MM.1S (cell line): ENCODE measurements around the gene CSRNP3.

Experiments
- DNase-seq: peaks from one replicate; pipeline ENCODE4 v3.0.0-alpha.2; 2015
- H2AFZ ChIP-seq: fragments of 300-600 bp; sonication (generic); 2 replicates; pipeline ENCODE4 v1.6.0; 2016; ENCODE audit warnings: antibody characterized with exemption, low read length
- H3F3A ChIP-seq: fragments of 300-600 bp; sonication (generic); 2 replicates; pipeline ENCODE4 v1.6.1; 2016; ENCODE audit warnings: mild to moderate bottlenecking, antibody characterized with exemption, low read length, moderate library complexity, mixed read lengths; ENCODE audit not compliant: insufficient read depth
- H3K27ac ChIP-seq: fragments of 300-600 bp; sonication (generic); 2 replicates; pipeline ENCODE4 v1.5.1; 2016; ENCODE audit warnings: mild to moderate bottlenecking, low read length
- H3K27me3 ChIP-seq: fragments of 300-600 bp; sonication (generic); replicated peaks from 2 replicates; pipeline ENCODE4 v1.6.0; 2016; ENCODE audit warnings: low read length; ENCODE audit not compliant: insufficient read depth
- H3K36me3 ChIP-seq: fragments of 300-600 bp; sonication (generic); replicated peaks from 2 replicates; pipeline ENCODE4 v1.6.1; 2016; ENCODE audit warnings: mild to moderate bottlenecking, low read length, mixed read lengths; ENCODE audit not compliant: insufficient read depth
- H3K4me1 ChIP-seq: fragments of 300-600 bp; sonication (generic); 2 replicates; pipeline ENCODE4 v1.6.1; 2016; ENCODE audit warnings: low read length, mixed read lengths
- H3K4me2 ChIP-seq: fragments of 300-600 bp; sonication (generic); 2 replicates; pipeline ENCODE4 v1.6.0; 2016; ENCODE audit warnings: low read depth, low read length
- H3K4me3 ChIP-seq: fragments of 300-600 bp; sonication (generic); 2 replicates; pipeline ENCODE4 v1.5.1; 2016; ENCODE audit warnings: low read length, mixed read lengths
- H3K79me2 ChIP-seq: fragments of 300-600 bp; sonication (generic); 2 replicates; pipeline ENCODE4 v1.6.1; 2016; ENCODE audit warnings: mixed run types, low read length, mixed read lengths
- H3K9ac ChIP-seq: fragments of 300-600 bp; sonication (generic); 2 replicates; pipeline ENCODE4 v1.6.1; 2016; ENCODE audit warnings: low read length, mixed read lengths
- H3K9me2 ChIP-seq: fragments of 300-600 bp; sonication (generic); replicated peaks from 2 replicates; pipeline ENCODE4 v1.6.1; 2016; ENCODE audit warnings: mild to moderate bottlenecking, low read length, mixed read lengths; ENCODE audit not compliant: insufficient read depth
- H3K9me3 ChIP-seq: fragments of 300-600 bp; sonication (generic); replicated peaks from 2 replicates; pipeline ENCODE4 v1.6.1; 2016; ENCODE audit warnings: mild to moderate bottlenecking, low read length, mixed read lengths; ENCODE audit not compliant: insufficient read depth
- H4K20me1 ChIP-seq: fragments of 300-600 bp; sonication (generic); 2 replicates; pipeline ENCODE4 v1.6.1; 2016; ENCODE audit warnings: mild to moderate bottlenecking, low read length, moderate library complexity, mixed read lengths; ENCODE audit not compliant: insufficient read depth
- EZH2 ChIP-seq: fragments of 300-600 bp; sonication (generic); optimal IDR thresholded peaks from 2 replicates; pipeline ENCODE3; 2017; ENCODE audit warnings: low read depth, mild to moderate bottlenecking, antibody characterized with exemption, low read length, mixed read lengths
- EZH2phosphoT487 ChIP-seq: fragments of 300-600 bp; sonication (generic); IDR thresholded peaks from 2 replicates; pipeline ENCODE4 v1.6.1; 2018; ENCODE audit warnings: antibody characterized with exemption, low read length
- TF ChIP-seq, protein P1 (sequence below): fragments of 300-600 bp; sonication (generic); IDR thresholded peaks from 2 replicates; pipeline ENCODE4 v1.5.1; 2016; ENCODE audit warnings: antibody characterized with exemption, low read length, mixed read lengths

CSRNP3 gene

DNA sequence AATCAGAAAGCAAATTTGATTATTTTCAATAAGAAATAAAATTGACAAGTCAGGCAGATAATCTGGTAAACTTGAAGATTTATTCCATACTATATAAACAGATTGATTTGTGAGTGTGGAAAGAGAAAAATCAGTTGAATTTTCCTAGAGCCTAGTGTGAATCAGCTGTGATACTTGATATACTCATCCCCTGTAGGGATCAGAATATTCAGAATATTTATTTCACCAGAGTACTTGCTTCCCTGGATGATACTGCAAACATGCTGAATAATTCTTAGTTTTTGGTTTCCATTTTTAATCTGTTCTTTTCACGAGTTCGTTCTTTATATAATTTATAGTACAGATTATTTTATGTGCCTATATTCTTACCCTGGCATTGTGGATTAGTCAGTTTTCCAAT is 181.7 kb downstream of the CSRNP3 start:
- Histone ChIP-seq H3K36me3 (no peaks in the 10 kb centered on the region), H3K9me3 (no peaks in the 10 kb centered on the region), H3K4me2 (no peak overlapping the region), H3K27me3 (no peaks in the 10 kb centered on the region), H4K20me1 (no peaks in the 10 kb centered on the region), H3K4me3 (no peak overlapping the region), H3K4me1 (no peaks in the 10 kb centered on the region), H3F3A (no peaks in the 10 kb centered on the region), H3K79me2 (no peaks in the 10 kb centered on the region), H3K27ac (no peak overlapping the region), H2AFZ (no peak overlapping the region), H3K9ac (no peak overlapping the region), H3K9me2 (no peaks in the 10 kb centered on the region)
- TF ChIP-seq EZH2 (no peak), EZH2phosphoT487 (no peak)
- TF ChIP-seq, protein P1, sequence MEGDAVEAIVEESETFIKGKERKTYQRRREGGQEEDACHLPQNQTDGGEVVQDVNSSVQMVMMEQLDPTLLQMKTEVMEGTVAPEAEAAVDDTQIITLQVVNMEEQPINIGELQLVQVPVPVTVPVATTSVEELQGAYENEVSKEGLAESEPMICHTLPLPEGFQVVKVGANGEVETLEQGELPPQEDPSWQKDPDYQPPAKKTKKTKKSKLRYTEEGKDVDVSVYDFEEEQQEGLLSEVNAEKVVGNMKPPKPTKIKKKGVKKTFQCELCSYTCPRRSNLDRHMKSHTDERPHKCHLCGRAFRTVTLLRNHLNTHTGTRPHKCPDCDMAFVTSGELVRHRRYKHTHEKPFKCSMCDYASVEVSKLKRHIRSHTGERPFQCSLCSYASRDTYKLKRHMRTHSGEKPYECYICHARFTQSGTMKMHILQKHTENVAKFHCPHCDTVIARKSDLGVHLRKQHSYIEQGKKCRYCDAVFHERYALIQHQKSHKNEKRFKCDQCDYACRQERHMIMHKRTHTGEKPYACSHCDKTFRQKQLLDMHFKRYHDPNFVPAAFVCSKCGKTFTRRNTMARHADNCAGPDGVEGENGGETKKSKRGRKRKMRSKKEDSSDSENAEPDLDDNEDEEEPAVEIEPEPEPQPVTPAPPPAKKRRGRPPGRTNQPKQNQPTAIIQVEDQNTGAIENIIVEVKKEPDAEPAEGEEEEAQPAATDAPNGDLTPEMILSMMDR = no peak
- no peak for DNase-seq

DNA sequence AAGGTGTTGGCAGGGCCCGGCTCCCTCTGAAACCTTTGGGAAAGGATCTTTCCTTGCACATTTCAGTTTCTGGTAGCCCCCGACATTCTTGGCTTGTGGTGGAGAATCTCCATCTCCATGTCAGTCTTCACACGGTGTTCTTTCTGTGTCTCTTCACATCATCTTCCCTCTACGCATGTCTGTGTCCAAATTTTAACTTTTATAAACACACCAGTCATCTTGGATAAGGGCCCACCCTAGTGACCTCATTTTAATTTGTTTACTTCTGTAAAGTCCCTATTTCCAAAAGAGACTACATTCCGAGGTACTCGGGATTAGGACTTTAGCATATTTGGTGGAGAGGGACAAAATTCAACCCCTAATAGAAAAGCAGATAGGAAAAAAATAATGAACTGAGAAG is 186.2 kb downstream of the CSRNP3 start:
- no peaks in the 10 kb centered on the region for H3K36me3 ChIP-seq
- H3K27ac ChIP-seq = no peak overlapping the region
- H2AFZ ChIP-seq = no peak overlapping the region
- H3K4me2 ChIP-seq = no peak overlapping the region
- no peaks in the 10 kb centered on the region for H4K20me1 ChIP-seq
- H3K9me2 ChIP-seq = no peaks in the 10 kb centered on the region
- H3F3A ChIP-seq = no peaks in the 10 kb centered on the region
- 0 out of 2 replicates have a peak, but pooled peaks cover 5% of the 10 kb centered on the region for H3K4me1 ChIP-seq
- H3K27me3 ChIP-seq = no peaks in the 10 kb centered on the region
- H3K9me3 ChIP-seq = no peaks in the 10 kb centered on the region
- H3K4me3 ChIP-seq = no peak overlapping the region
- TF ChIP-seq, protein P1 = no peak
- TF ChIP-seq EZH2 (no peak), EZH2phosphoT487 (no peak)
- DNase-seq = no peak
- H3K79me2 ChIP-seq = no peaks in the 10 kb centered on the region
- no peak overlapping the region for H3K9ac ChIP-seq

DNA sequence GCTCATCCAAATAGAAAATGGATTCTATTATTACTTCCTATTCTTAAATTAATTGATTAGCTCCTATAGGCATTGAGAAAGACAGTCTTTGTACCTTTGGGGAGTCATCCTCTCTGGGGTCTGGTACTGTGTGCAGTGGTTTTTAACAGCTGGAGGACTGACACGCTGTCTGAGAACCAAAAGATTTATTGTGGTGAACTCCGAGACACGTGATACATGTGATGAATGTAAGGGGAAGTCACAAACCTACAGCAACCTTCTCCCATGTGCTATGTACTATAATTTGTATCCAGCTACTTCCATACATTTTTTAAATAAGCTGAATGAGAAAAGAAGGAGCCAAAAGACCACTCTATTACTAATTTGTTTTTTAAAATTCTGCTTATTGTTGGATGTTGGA is 190.9 kb downstream of the CSRNP3 start:
- H3K9ac ChIP-seq = no peak overlapping the region
- H3K27ac ChIP-seq = no peak overlapping the region
- 0 out of 2 replicates have a peak, but pooled peaks cover 5% of the 10 kb centered on the region for H3K4me1 ChIP-seq
- no peaks in the 10 kb centered on the region for H3K9me3 ChIP-seq
- DNase-seq = no peak
- no peaks in the 10 kb centered on the region for H3K27me3 ChIP-seq
- H3F3A ChIP-seq = no peaks in the 10 kb centered on the region
- H3K4me2 ChIP-seq = no peak overlapping the region
- TF ChIP-seq EZH2phosphoT487 = no peak
- no peak for TF ChIP-seq EZH2
- TF ChIP-seq, protein P1 = no peak
- no peak overlapping the region for H2AFZ ChIP-seq
- no peaks in the 10 kb centered on the region for H4K20me1 ChIP-seq
- H3K36me3 ChIP-seq = no peaks in the 10 kb centered on the region
- no peaks in the 10 kb centered on the region for H3K9me2 ChIP-seq
- H3K4me3 ChIP-seq = no peak overlapping the region
- H3K79me2 ChIP-seq = no peaks in the 10 kb centered on the region
